Natural killer cell (primary cell): ENCODE measurements around the gene C10orf53. TPM values are rescaled to one million over a fixed set of nuclear protein-coding genes. Genes with fewer than 3 reads are reported as not detected.

ENCODE experiments used
- ATAC-seq, 3 donors: fragments of 150-1000 bp in 2 of 3; fragments of 200-7000 bp in 1 of 3; cut with Tn5 transposase; 1 replicate in 1 of 3; 2 replicates in 2 of 3; pipeline ENCODE4 v1.10.0; 2021; ENCODE audit warnings: mild to moderate bottlenecking in 2 of 3, moderate library complexity in 2 of 3
- DNase-seq, 2 donors: peaks; one replicate each; pipeline versions ENCODE4 v3.0.0 to v3.0.0-alpha.2; 2013 to 2021; ENCODE audit warnings: mixed read lengths in 1 of 2
- H3K27ac ChIP-seq: one replicate; pipeline ENCODE4 v1.5.1; 2013; ENCODE audit warnings: mild to moderate bottlenecking, low read length
- H3K27me3 ChIP-seq: one replicate; pipeline ENCODE4 v1.6.1; 2013; ENCODE audit warnings: low read length; ENCODE audit not compliant: control insufficient read depth, insufficient read depth
- H3K36me3 ChIP-seq: one replicate; pipeline ENCODE4 v1.6.1; 2013; ENCODE audit warnings: low read length; ENCODE audit not compliant: control insufficient read depth, insufficient read depth
- H3K4me1 ChIP-seq: one replicate; pipeline ENCODE4 v1.6.1; 2013; ENCODE audit warnings: low read length; ENCODE audit not compliant: control insufficient read depth, insufficient read depth
- H3K4me3 ChIP-seq: one replicate; pipeline ENCODE4 v1.5.1; 2013; ENCODE audit warnings: low read length
- H3K9me3 ChIP-seq: one replicate; pipeline ENCODE4 v1.6.1; 2013; ENCODE audit warnings: low read length; ENCODE audit not compliant: control insufficient read depth, insufficient read depth
- H3K27ac Mint-ChIP-seq, 2 donors: one replicate each; pipeline ENCODE4 v1.8.0; 2022; ENCODE audit warnings: mild to moderate bottlenecking in 2 of 2, mixed read lengths in 2 of 2, moderate library complexity in 1 of 2
- H3K27me3 Mint-ChIP-seq, 2 donors: one replicate each; pipeline ENCODE4 v1.8.0; 2022; ENCODE audit warnings: low read depth in 2 of 2, mixed read lengths in 2 of 2
- H3K36me3 Mint-ChIP-seq: one replicate; pipeline ENCODE4 v1.8.0; 2022; ENCODE audit warnings: mixed read lengths
- H3K4me1 Mint-ChIP-seq, 2 donors: one replicate each; pipeline ENCODE4 v1.8.0; 2022; ENCODE audit warnings: mixed read lengths in 2 of 2
- H3K4me3 Mint-ChIP-seq: one replicate; pipeline ENCODE4 v1.8.0; 2022; ENCODE audit warnings: mild to moderate bottlenecking, moderate library complexity, mixed read lengths
- H3K9me3 Mint-ChIP-seq, 2 donors: one replicate each; pipeline ENCODE4 v1.8.0; 2022; ENCODE audit warnings: mixed read lengths in 2 of 2
- CTCF ChIP-seq: fragments of 200-600 bp; IDR thresholded peaks from one replicate; pipeline ENCODE4 v1.8.0; 2022; ENCODE audit warnings: antibody characterized with exemption
- WGBS: methylation state at CpG from one replicate; pipeline ENCODE4 v1.1.7; 2013; ENCODE audit warnings: missing lambda C conversion rate; ENCODE audit not compliant: insufficient coverage; 5-methylcytosine and 5-hydroxymethylcytosine counted together
- intact Hi-C: fragments of 100-400 bp; cut with micrococcal nuclease; formaldehyde crosslinking; loops from one replicate; pipeline ENCODE4 v1.14.2; 2022
- total RNA-seq, 4 donors: library from RNA; stranded (reverse); fragments of 120-200 nt in 1 of 4; gene quantifications; one replicate each; pipeline versions ENCODE4 v1.2.3 to v1.2.4, GENCODE V29; 2013 to 2022

C10orf53 gene
- total RNA-seq, 3 donors from 2014 or later (not counting 1 experiment from before 2014, with no cell fraction given): not detected

- Histone ChIP-seq H3K27me3 (peaks cover 17% of the 10 kb centered on the region), H3K9me3 (no peaks in the 10 kb centered on the region), H3K27ac (no peak overlapping the region), H3K4me1 (no peaks in the 10 kb centered on the region), H3K4me3 (no peak overlapping the region), H3K36me3 (no peaks in the 10 kb centered on the region)
- no peak for TF ChIP-seq CTCF
- Mint-ChIP-seq H3K27ac (no peak overlapping the region), H3K4me3 (no peak overlapping the region), H3K36me3 (no peaks in the 10 kb centered on the region), H3K27me3 (peaks cover 31 to 44% of the 10 kb centered on the region in 2 donors), H3K4me1 (no peaks in the 10 kb centered on the region), H3K9me3 (no peaks in the 10 kb centered on the region)
- ATAC-seq (no peak), DNase-seq (no peak)
- 84% methylated on average over 6 of the region's 6 CpGs for WGBS
- intact Hi-C loops: no loop called here
These were observed 15.0 kb downstream of the C10orf53 start for GRCh38 chr10:49694466-49694865.

- Mint-ChIP-seq H3K27ac (no peak overlapping the region), H3K27me3 (peaks cover 16 to 26% of the 10 kb centered on the region in 2 donors), H3K36me3 (no peaks in the 10 kb centered on the region), H3K4me3 (no peak overlapping the region), H3K9me3 (no peaks in the 10 kb centered on the region), H3K4me1 (no peaks in the 10 kb centered on the region)
- H3K4me3 ChIP-seq: no peak overlapping the region
- H3K4me1 ChIP-seq: no peaks in the 10 kb centered on the region
- no peak for TF ChIP-seq CTCF
- no peaks in the 10 kb centered on the region for H3K9me3 ChIP-seq
- ATAC-seq (no peak), DNase-seq (no peak)
- H3K27ac ChIP-seq: no peak overlapping the region
- intact Hi-C loops: no loop called here
- no peaks in the 10 kb centered on the region for H3K36me3 ChIP-seq
- H3K27me3 ChIP-seq: peaks cover 10% of the 10 kb centered on the region
- 80% methylated on average over 7 of the region's 7 CpGs for WGBS
These were observed 16.9 kb downstream of the C10orf53 start for GRCh38 chr10:49696311-49696710.

GRCh38 chr10:49698679-49699078 is 19.2 kb downstream of the C10orf53 start:
- no peaks in the 10 kb centered on the region for H3K36me3 Mint-ChIP-seq
- no peak for TF ChIP-seq CTCF
- intact Hi-C loops: no loop called here
- Histone ChIP-seq H3K27ac (no peak overlapping the region), H3K27me3 (peaks cover 3% of the 10 kb centered on the region), H3K9me3 (no peaks in the 10 kb centered on the region), H3K36me3 (no peaks in the 10 kb centered on the region), H3K4me3 (no peak overlapping the region), H3K4me1 (no peaks in the 10 kb centered on the region)
- H3K27ac Mint-ChIP-seq: no peak overlapping the region
- 80% methylated on average over 9 of the region's 9 CpGs for WGBS
- DNase-seq (no peak), ATAC-seq (peak in 1 of 3 donors; percentile 18)
- H3K27me3 Mint-ChIP-seq: peaks cover 3 to 6% of the 10 kb centered on the region in 2 donors
- H3K4me1 Mint-ChIP-seq: no peaks in the 10 kb centered on the region
- no peak overlapping the region for H3K4me3 Mint-ChIP-seq
- no peaks in the 10 kb centered on the region for H3K9me3 Mint-ChIP-seq

- WGBS: 93% methylated on average over 3 of the region's 3 CpGs
- Mint-ChIP-seq H3K27me3 (peaks cover 0 to 6% of the 10 kb centered on the region in 2 donors), H3K4me3 (no peak overlapping the region)
These were observed 20.8 kb downstream of the C10orf53 start for GRCh38 chr10:49700211-49700610.

More at GRCh38 chr10:49700211-49700610, 20.8 kb downstream of the C10orf53 start:
- no peak for DNase-seq
- Histone ChIP-seq H3K27me3 (no peaks in the 10 kb centered on the region), H3K36me3 (no peaks in the 10 kb centered on the region), H3K27ac (no peak overlapping the region), H3K9me3 (no peaks in the 10 kb centered on the region), H3K4me3 (no peak overlapping the region), H3K4me1 (no peaks in the 10 kb centered on the region)
- intact Hi-C loops: no loop called here
- no peak for TF ChIP-seq CTCF
- H3K36me3 Mint-ChIP-seq: no peaks in the 10 kb centered on the region
- H3K27ac Mint-ChIP-seq: no peak overlapping the region
- no peaks in the 10 kb centered on the region for H3K9me3 Mint-ChIP-seq
- no peak for ATAC-seq
- H3K4me1 Mint-ChIP-seq: no peaks in the 10 kb centered on the region
